Cerebellar cortex (tissue), 1 donor: ENCODE data around the gene DNASE1L1.

Experiments
- DNase-seq: peaks from one replicate; pipeline ENCODE4 v3.0.0-alpha.2; 2015; ENCODE audit warnings: low spot score

The DNASE1L1 gene

GRCh38 chrX:154367474-154368308 lies 41.4 kb downstream of the DNASE1L1 start:
- no peak for DNase-seq

GRCh38 chrX:154366666-154367055 lies 42.4 kb downstream of the DNASE1L1 start:
- no peak for DNase-seq

GRCh38 chrX:154365997-154366665 lies 42.9 kb downstream of the DNASE1L1 start:
- no peak for DNase-seq

- DNase-seq = no peak
Observed at GRCh38 chrX:154365052-154365600, 43.9 kb downstream of the DNASE1L1 start.

GRCh38 chrX:154363706-154364439 lies 45.2 kb downstream of the DNASE1L1 start:
- DNase-seq = no peak

GRCh38 chrX:154362085-154362742 lies 46.8 kb downstream of the DNASE1L1 start:
- no peak for DNase-seq

- DNase-seq = no peak
Observed at GRCh38 chrX:154360155-154360713, 48.8 kb downstream of the DNASE1L1 start.

GRCh38 chrX:154359362-154360154 lies 49.5 kb downstream of the DNASE1L1 start:
- no peak for DNase-seq

GRCh38 chrX:154358829-154359228 lies 50.2 kb downstream of the DNASE1L1 start:
- no peak for DNase-seq

GRCh38 chrX:154358011-154358410 lies 51.0 kb downstream of the DNASE1L1 start:
- DNase-seq = no peak

- no peak for DNase-seq
Observed at GRCh38 chrX:154357205-154357604, 51.8 kb downstream of the DNASE1L1 start.

- no peak for DNase-seq
Observed at GRCh38 chrX:154356596-154356995, 52.5 kb downstream of the DNASE1L1 start.

- no peak for DNase-seq
Observed at GRCh38 chrX:154355776-154356140, 53.3 kb downstream of the DNASE1L1 start.

- DNase-seq = no peak
Observed at GRCh38 chrX:154355094-154355775, 53.8 kb downstream of the DNASE1L1 start.

- no peak for DNase-seq
Observed at GRCh38 chrX:154354516-154354915, 54.5 kb downstream of the DNASE1L1 start.

GRCh38 chrX:154354013-154354412 lies 55.0 kb downstream of the DNASE1L1 start:
- no peak for DNase-seq

- no peak for DNase-seq
Observed at GRCh38 chrX:154353172-154353843, 55.7 kb downstream of the DNASE1L1 start.

- DNase-seq = no peak
Observed at GRCh38 chrX:154352466-154352865, 56.6 kb downstream of the DNASE1L1 start.

- DNase-seq = no peak
Observed at GRCh38 chrX:154352012-154352401, 57.0 kb downstream of the DNASE1L1 start.
